Activated CD4-positive, alpha-beta memory T cell treated with anti-CD3 and anti-CD28 coated beads, Interleukin-2, amount 10 ng/mL, durations not matched to agents 7 days and 5 days (primary cell): ENCODE measurements around the gene CD5L. TPM values are rescaled to one million over a fixed set of nuclear protein-coding genes. Genes with fewer than 3 reads are reported as not detected.

Source experiments
- CTCF ChIA-PET: fragments of 350-600 bp; sonication (Branson Sonifier 250); formaldehyde crosslinking; loops from one replicate; lab custom pipeline; 2021; ENCODE audit warnings: antibody characterized with exemption, inconsistent platforms; lab: Charles Lee
- POLR2A ChIA-PET: fragments of 350-600 bp; sonication (Branson Sonifier 250); formaldehyde crosslinking; loops from one replicate; lab custom pipeline; 2021; ENCODE audit warnings: antibody characterized with exemption; lab: Charles Lee
- DNase-seq: peaks from one replicate; pipeline ENCODE4 v3.0.0-alpha.2; 2020
- H3K27ac Mint-ChIP-seq: one replicate; pipeline ENCODE4 v1.8.0; 2021; ENCODE audit warnings: mild to moderate bottlenecking, mixed read lengths
- H3K27me3 Mint-ChIP-seq: one replicate; pipeline ENCODE4 v1.8.0; 2021; ENCODE audit warnings: mixed read lengths
- H3K36me3 Mint-ChIP-seq: one replicate; pipeline ENCODE4 v1.8.0; 2021; ENCODE audit warnings: low read depth, mixed read lengths
- H3K4me1 Mint-ChIP-seq: one replicate; pipeline ENCODE4 v1.8.0; 2021; ENCODE audit warnings: mixed read lengths
- H3K4me3 Mint-ChIP-seq: one replicate; pipeline ENCODE4 v1.8.0; 2021; ENCODE audit warnings: mild to moderate bottlenecking, mixed read lengths
- H3K9me3 Mint-ChIP-seq: one replicate; pipeline ENCODE4 v1.8.0; 2021; ENCODE audit warnings: mixed read lengths
- total RNA-seq, 2 experiments: library from RNA; stranded (reverse); gene quantifications; one replicate each; pipeline ENCODE4 v1.2.3, GENCODE V29; 2021

CD5L gene
- total RNA-seq = not detected

GRCh38 chr1:157841708-157842107 lies at the start of gene CD5L:
TSS of gene CD5L (minus strand) at chr1:157841808. CDS start at chr1:157841701, 107 bp downstream.
- no peaks in the 10 kb centered on the region for H3K36me3 Mint-ChIP-seq
- no peaks in the 10 kb centered on the region for H3K4me1 Mint-ChIP-seq
- no peaks in the 10 kb centered on the region for H3K27me3 Mint-ChIP-seq
- POLR2A ChIA-PET = no interaction called here
- no peak within 1 kb of the TSS for H3K4me3 Mint-ChIP-seq
- no peaks in the 10 kb centered on the region for H3K9me3 Mint-ChIP-seq
- H3K27ac Mint-ChIP-seq = no peak within 1 kb of the TSS
- CTCF ChIA-PET = interaction anchor here (1.0 kb wide), 1 partner anchor 39 kb away, joined by 3 read pairs; no protein-coding TSS in a partner anchor
- DNase-seq = no peak

GRCh38 chr1:157882580-157882979 lies 41.0 kb upstream of the CD5L start:
- H3K4me1 Mint-ChIP-seq = no peaks in the 10 kb centered on the region
- no peak overlapping the region for H3K27ac Mint-ChIP-seq
- no peaks in the 10 kb centered on the region for H3K27me3 Mint-ChIP-seq
- POLR2A ChIA-PET = no interaction called here
- H3K9me3 Mint-ChIP-seq = no peaks in the 10 kb centered on the region
- no peak for DNase-seq
- CTCF ChIA-PET = no interaction called here
- no peaks in the 10 kb centered on the region for H3K36me3 Mint-ChIP-seq
- H3K4me3 Mint-ChIP-seq = no peak overlapping the region

- H3K27ac Mint-ChIP-seq = no peak overlapping the region
- H3K9me3 Mint-ChIP-seq = no peaks in the 10 kb centered on the region
- ChIA-PET CTCF (no interaction called here), POLR2A (no interaction called here)
- H3K4me3 Mint-ChIP-seq = no peak overlapping the region
- H3K36me3 Mint-ChIP-seq = no peaks in the 10 kb centered on the region
- no peak for DNase-seq
- no peaks in the 10 kb centered on the region for H3K4me1 Mint-ChIP-seq
- no peaks in the 10 kb centered on the region for H3K27me3 Mint-ChIP-seq
These were observed 39.0 kb upstream of the CD5L start for GRCh38 chr1:157880621-157881020.

GRCh38 chr1:157878059-157878458 lies 36.5 kb upstream of the CD5L start:
- DNase-seq = no peak
- Mint-ChIP-seq H3K9me3 (no peaks in the 10 kb centered on the region), H3K27me3 (peaks cover 6% of the 10 kb centered on the region), H3K4me3 (no peak overlapping the region), H3K27ac (no peak overlapping the region), H3K4me1 (no peaks in the 10 kb centered on the region), H3K36me3 (no peaks in the 10 kb centered on the region)
- ChIA-PET CTCF (no interaction called here), POLR2A (no interaction called here)

GRCh38 chr1:157870490-157870889 lies 28.9 kb upstream of the CD5L start:
- Mint-ChIP-seq H3K9me3 (no peaks in the 10 kb centered on the region), H3K27me3 (peaks cover 10% of the 10 kb centered on the region), H3K4me3 (no peak overlapping the region), H3K4me1 (no peaks in the 10 kb centered on the region), H3K27ac (no peak overlapping the region), H3K36me3 (no peaks in the 10 kb centered on the region)
- no peak for DNase-seq
- ChIA-PET POLR2A (no interaction called here), CTCF (no interaction called here)

DNA sequence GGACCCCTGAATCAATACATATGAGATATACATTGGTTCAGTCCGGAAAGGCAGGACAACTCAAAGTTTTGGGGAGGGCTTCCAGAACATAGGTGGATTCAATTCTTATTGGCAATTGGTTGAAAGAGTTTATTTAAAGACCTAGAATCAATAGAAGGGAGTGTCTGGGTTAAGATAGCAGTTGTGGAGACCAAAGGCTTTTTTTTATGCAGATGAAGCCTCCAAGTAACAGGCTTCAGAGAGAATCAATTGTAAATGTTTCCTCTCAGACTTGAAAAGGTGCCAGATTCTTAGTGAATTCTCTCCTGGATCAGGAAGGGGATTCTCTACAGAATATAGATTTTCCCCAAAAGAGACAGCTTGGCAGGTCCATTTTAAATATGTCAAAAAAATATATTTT lies 27.0 kb upstream of the CD5L start:
- CTCF ChIA-PET = no interaction called here
- Mint-ChIP-seq H3K4me1 (no peaks in the 10 kb centered on the region), H3K9me3 (no peaks in the 10 kb centered on the region), H3K27ac (no peak overlapping the region), H3K4me3 (no peak overlapping the region), H3K36me3 (no peaks in the 10 kb centered on the region), H3K27me3 (peaks cover 10% of the 10 kb centered on the region)
- POLR2A ChIA-PET = no interaction called here
- DNase-seq = no peak

- H3K36me3 Mint-ChIP-seq = no peaks in the 10 kb centered on the region
- ChIA-PET CTCF (no interaction called here), POLR2A (no interaction called here)
- H3K27me3 Mint-ChIP-seq = peaks cover 4% of the 10 kb centered on the region
- no peak for DNase-seq
- no peaks in the 10 kb centered on the region for H3K4me1 Mint-ChIP-seq
- H3K9me3 Mint-ChIP-seq = no peaks in the 10 kb centered on the region
- H3K27ac Mint-ChIP-seq = no peak overlapping the region
- H3K4me3 Mint-ChIP-seq = no peak overlapping the region
These were observed 20.8 kb upstream of the CD5L start for GRCh38 chr1:157862114-157863070.

- no peaks in the 10 kb centered on the region for H3K36me3 Mint-ChIP-seq
- CTCF ChIA-PET = no interaction called here
- H3K27ac Mint-ChIP-seq = no peak overlapping the region
- H3K4me1 Mint-ChIP-seq = no peaks in the 10 kb centered on the region
- H3K4me3 Mint-ChIP-seq = no peak overlapping the region
- POLR2A ChIA-PET = no interaction called here
- H3K9me3 Mint-ChIP-seq = no peaks in the 10 kb centered on the region
- peaks cover 2% of the 10 kb centered on the region for H3K27me3 Mint-ChIP-seq
- DNase-seq = no peak
These were observed 14.9 kb upstream of the CD5L start for GRCh38 chr1:157856538-157856937.

- ChIA-PET CTCF (no interaction called here), POLR2A (no interaction called here)
- H3K27me3 Mint-ChIP-seq = peaks cover 2% of the 10 kb centered on the region
- no peak overlapping the region for H3K4me3 Mint-ChIP-seq
- H3K36me3 Mint-ChIP-seq = no peaks in the 10 kb centered on the region
- H3K9me3 Mint-ChIP-seq = no peaks in the 10 kb centered on the region
- H3K4me1 Mint-ChIP-seq = no peaks in the 10 kb centered on the region
- H3K27ac Mint-ChIP-seq = no peak overlapping the region
- DNase-seq = no peak
These were observed 10.9 kb upstream of the CD5L start for GRCh38 chr1:157852476-157852875.

DNA sequence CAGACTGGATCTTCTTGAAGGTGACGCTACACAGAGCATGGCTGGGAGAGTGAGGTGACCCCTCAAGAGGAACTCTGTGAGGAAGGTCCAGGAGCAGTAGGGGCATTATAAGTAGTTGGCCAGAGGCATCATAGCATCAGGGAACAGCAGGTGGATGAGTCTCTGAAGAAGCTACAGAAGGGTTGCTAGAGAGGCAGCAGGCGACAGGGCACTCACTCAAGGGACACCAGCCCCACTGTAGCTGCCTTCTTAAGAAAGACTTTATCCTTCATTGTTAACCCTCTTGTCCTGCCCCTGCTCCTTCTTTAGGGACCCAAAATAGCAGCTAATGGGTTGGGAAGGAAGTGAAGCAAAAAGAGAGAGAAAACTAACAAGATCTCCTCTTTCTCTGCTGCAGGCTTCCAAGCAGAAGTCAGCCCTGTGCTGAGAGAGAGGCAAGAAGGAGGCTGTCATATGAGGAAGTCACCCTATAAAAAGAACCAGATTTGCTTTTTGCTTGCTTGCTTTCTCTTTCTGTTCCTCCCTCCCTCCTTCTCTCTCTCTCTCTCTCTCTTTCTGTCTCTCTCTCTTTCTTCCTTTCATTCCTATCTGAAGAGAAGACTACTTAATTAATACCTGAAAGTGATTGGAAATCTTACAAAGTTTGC lies 7.7 kb upstream of the CD5L start:
- H3K9me3 Mint-ChIP-seq = no peaks in the 10 kb centered on the region
- H3K27me3 Mint-ChIP-seq = no peaks in the 10 kb centered on the region
- ChIA-PET CTCF (no interaction called here), POLR2A (no interaction called here)
- no peak for DNase-seq
- no peaks in the 10 kb centered on the region for H3K4me1 Mint-ChIP-seq
- no peak overlapping the region for H3K27ac Mint-ChIP-seq
- H3K4me3 Mint-ChIP-seq = no peak overlapping the region
- no peaks in the 10 kb centered on the region for H3K36me3 Mint-ChIP-seq

- POLR2A ChIA-PET = no interaction called here
- no peaks in the 10 kb centered on the region for H3K27me3 Mint-ChIP-seq
- CTCF ChIA-PET = no interaction called here
These were observed 2.7 kb upstream of the CD5L start for GRCh38 chr1:157844089-157844830.

GRCh38 chr1:157842939-157843338 lies 1.3 kb upstream of the CD5L start:
- ChIA-PET POLR2A (no interaction called here), CTCF (no interaction called here)
- no peak for DNase-seq
- Mint-ChIP-seq H3K27me3 (no peaks in the 10 kb centered on the region), H3K4me3 (no peak overlapping the region), H3K36me3 (no peaks in the 10 kb centered on the region), H3K4me1 (no peaks in the 10 kb centered on the region), H3K9me3 (no peaks in the 10 kb centered on the region), H3K27ac (no peak overlapping the region)

More at GRCh38 chr1:157844089-157844830, 2.7 kb upstream of the CD5L start:
- no peak overlapping the region for H3K27ac Mint-ChIP-seq
- H3K4me3 Mint-ChIP-seq = no peak overlapping the region
- no peaks in the 10 kb centered on the region for H3K36me3 Mint-ChIP-seq
- no peaks in the 10 kb centered on the region for H3K4me1 Mint-ChIP-seq
- no peak for DNase-seq
- no peaks in the 10 kb centered on the region for H3K9me3 Mint-ChIP-seq

DNA sequence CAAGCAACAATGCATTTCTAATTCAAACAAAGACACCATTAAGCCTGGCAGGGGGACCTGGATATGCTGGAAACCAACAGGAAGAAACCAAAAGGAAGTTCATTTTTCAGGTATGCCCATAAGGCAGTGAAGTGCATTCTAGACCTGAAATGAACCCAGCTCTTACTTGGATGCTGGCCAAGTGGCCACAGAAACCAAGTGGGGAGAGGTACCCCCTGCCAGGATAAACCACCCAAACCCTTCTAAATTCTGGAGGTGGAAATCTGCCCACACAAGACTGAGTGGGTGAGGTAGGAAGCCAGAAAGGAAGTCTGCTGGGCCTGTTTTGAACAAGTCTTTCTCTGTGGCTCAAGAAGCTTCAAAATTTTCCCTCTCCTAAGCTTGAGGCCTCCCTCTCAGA lies 2.6 kb downstream of the CD5L start:
- no peak overlapping the region for H3K4me3 Mint-ChIP-seq
- H3K9me3 Mint-ChIP-seq = no peaks in the 10 kb centered on the region
- CTCF ChIA-PET = no interaction called here
- no peaks in the 10 kb centered on the region for H3K27me3 Mint-ChIP-seq
- H3K27ac Mint-ChIP-seq = no peak overlapping the region
- no peaks in the 10 kb centered on the region for H3K4me1 Mint-ChIP-seq
- no peaks in the 10 kb centered on the region for H3K36me3 Mint-ChIP-seq
- no peak for DNase-seq
- POLR2A ChIA-PET = no interaction called here
